SK-N-DZ (cell line): ENCODE measurements around the gene CDK5RAP2.
"Not testable (repeated sequence)": the region's sequence is repeated elsewhere in the genome, so short reads cannot be mapped to it uniquely, and the experiment has no call there.

Experiments used
- DNase-seq: peaks from one replicate; pipeline ENCODE4 v3.0.0-alpha.2; 2015; ENCODE audit warnings: low spot score

The CDK5RAP2 gene

DNA sequence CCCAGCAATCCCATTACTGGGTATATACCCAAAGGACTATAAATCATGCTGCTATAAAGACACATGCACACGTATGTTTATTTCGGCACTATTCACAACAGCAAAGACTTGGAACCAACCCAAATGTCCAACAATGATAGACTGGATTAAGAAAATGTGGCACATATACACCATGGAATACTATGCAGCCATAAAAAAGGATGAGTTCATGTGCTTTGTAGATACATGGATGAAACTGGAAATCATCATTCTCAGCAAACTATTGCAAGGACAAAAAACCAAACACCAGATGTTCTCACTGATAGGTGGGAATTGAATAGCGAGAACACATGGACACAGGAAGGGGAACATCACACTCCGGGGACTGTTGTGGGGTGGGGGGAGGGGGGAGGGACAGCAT, 64.0 kb downstream of the CDK5RAP2 start:
- not testable (repeated sequence) for DNase-seq

DNA sequence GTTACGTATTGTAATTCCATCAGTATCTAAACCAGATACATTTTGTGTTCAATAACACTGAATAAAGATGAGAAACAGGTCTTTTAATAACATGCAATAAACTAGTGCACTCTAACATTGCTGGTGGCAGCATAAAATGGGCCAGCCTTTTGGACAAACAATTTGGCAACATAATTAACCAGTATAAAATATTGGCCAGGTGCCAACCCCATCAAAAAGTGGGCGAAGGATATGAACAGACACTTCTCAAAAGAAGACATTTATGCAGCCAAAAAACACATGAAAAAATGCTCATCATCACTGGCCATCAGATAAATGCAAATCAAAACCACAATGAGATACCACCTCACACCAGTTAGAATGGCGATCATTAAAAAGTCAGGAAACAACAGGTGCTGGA, 64.5 kb downstream of the CDK5RAP2 start:
- DNase-seq, result not testable (repeated sequence)

DNA sequence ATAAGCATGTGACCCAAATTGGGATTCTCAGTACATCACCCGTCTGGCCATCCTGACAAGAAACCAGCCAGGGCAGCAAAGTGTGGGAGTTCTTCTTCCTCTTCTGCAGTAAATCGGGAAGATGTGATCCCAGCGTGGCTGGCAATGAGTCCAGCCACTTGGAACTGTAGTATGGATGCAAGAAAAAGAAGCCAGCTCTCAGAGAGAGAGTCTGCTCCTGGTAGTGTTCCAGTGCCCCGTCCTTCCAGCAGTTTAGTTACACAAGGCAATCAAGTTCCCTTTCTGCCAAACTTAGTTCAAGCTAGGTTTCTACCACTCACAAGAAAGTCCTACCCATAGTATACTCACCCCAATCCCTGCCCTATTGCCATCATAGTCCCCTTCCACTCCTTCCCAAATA, 65.6 kb downstream of the CDK5RAP2 start:
- no peak for DNase-seq

GRCh38 chr9:120513825-120514396, 66.1 kb downstream of the CDK5RAP2 start:
- no peak for DNase-seq

- no peak for DNase-seq
Observed at GRCh38 chr9:120510816-120511215, 69.2 kb downstream of the CDK5RAP2 start.

GRCh38 chr9:120507936-120508510, 71.9 kb downstream of the CDK5RAP2 start:
- DNase-seq, result no peak

- no peak for DNase-seq
Observed at GRCh38 chr9:120505186-120505585, 74.8 kb downstream of the CDK5RAP2 start.

GRCh38 chr9:120500733-120501132, 79.2 kb downstream of the CDK5RAP2 start:
- no peak for DNase-seq

DNA sequence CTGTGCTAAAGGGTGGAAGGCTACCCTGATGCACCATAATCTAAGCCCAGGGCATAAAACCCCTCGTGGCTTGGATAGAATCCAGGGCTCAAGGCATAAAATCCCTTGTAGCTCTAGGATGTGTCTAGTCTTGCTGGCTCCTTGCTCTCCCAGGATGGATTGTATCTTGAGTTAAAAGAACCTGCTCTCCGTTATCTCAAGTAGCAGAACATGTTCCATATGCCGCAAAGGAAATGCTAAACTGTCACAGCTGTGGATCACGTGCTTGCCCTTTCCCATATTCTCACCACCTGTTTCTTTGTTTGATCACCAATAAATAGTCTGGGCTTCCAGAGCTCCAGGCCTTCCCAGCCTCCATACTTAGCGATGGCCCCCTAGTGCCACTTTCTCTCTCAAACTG, 82.1 kb downstream of the CDK5RAP2 start:
- not testable (repeated sequence) for DNase-seq

GRCh38 chr9:120496438-120496837, 83.5 kb downstream of the CDK5RAP2 start:
- DNase-seq, result not testable (repeated sequence)

- DNase-seq, result no peak
Observed at GRCh38 chr9:120490888-120491595, 88.9 kb downstream of the CDK5RAP2 start.

DNA sequence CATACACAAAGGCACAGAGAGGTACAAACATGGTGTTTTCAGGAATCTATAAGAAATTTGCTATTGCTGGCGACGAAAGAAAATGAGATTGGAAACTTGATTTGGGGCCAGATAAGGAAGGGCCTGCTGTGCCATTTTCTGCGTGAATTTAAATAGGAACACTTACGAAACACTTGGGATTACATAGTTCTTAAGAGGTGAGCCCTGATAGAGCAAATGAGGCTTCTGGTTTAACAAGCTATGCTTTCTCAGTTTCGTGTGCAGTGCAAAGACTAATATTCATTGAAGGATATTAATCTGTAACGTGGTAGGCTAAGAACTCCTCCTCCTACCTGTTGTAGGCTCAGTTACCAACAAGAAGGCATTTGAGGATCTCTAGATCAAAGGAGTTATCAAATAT, 93.1 kb downstream of the CDK5RAP2 start:
- no peak for DNase-seq

- no peak for DNase-seq
Observed at GRCh38 chr9:120486347-120486746, 93.6 kb downstream of the CDK5RAP2 start.

DNA sequence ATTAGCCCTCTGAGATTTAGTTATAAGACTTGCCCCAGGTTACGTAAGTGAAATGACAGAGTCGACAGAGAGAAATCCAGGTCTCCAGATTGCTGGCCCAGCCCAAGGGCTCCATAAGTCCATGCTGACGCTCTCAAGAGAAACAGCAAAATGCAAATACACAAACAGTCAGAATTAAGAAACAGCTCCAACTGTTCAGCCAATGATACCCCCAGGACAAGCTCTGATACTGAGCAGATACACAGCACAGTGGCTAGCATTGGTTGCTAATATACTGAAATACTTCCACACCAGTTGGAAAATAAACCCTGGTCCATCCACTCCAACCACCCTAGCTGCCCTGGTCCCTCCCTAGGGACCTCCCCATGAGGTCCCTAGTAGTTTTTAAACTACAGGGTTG, 94.2 kb downstream of the CDK5RAP2 start:
- DNase-seq, result no peak

DNA sequence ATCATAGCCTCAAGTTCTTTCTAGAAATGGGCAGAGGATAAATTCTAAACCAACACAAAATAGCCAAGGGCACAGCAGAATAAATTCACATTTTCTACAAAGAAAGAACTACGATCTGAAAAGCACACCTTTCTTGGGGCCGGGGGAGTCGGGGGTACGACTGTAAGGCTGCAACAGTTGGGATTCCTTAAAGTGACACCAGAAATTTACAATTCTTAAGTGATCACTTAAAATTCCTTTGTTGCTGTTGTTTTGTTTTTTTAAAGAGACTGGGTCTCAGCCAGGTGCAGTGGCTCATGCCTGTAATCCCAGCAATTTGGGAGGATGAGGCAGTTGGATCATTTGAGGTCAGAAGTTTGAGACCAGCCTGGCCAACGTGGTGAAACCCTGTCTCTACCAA, 95.8 kb downstream of the CDK5RAP2 start:
- DNase-seq, result no peak

GRCh38 chr9:120482424-120483186, 97.4 kb downstream of the CDK5RAP2 start:
- DNase-seq, result no peak

GRCh38 chr9:120481846-120482245, 98.1 kb downstream of the CDK5RAP2 start:
- DNase-seq, result no peak

DNA sequence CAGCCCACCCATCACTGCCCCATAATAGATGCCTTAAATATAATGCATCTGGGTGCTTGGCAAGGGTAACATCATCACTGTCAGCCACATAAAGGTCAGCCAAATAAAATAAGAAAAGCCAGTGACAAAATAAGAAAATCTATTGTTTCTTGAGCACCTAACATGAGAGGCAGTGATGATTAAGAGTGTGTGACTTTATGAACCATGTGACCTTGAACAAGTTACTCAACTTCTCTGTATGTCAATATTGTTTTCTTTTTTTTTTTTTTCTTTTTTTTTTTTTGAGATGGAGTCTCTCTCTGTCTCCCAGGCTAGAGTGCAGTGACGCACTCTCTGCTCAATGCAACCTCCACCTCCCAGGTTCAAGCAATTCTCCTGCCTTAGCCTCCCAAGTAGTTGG, 98.7 kb downstream of the CDK5RAP2 start:
- no peak for DNase-seq

DNA sequence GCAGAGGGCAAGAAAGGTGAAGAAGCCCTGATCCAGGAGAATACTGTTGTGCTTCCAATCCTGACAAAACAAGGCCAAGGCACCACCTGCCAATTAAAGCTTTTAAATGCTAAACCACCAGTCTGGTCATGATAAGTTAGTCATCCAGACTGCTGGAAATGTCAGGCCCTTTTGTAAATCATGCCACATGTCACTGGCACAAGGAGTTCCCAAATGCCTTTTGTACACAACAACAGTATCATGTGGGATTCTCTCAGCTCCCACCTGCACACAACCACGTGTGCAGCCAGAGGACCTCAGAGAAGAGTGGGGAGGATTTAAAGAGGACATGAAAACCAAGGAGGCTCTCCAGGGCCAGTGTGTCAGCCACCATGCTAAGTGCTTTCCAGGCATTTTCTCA, 99.3 kb downstream of the CDK5RAP2 start:
- no peak for DNase-seq

DNA sequence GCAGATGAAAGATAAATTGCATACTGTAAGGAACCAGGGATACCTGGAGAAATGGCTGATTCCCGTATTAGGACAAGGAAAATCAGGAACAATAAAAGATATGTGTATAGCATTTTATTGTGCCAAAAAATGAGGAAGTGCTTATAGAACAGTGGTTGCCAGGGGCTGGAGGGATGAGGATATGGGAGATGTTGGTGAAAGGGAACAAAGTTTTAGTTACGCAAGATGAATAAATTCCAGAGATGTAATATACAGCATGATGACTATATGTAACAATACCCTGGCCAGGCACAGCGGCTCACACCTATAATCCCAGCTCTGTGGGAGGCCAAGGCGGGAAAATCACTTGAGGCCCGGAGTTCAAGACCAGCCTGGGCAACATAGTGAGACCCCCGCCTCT, 101.8 kb downstream of the CDK5RAP2 start:
- no peak for DNase-seq

- no peak for DNase-seq
Observed at GRCh38 chr9:120477534-120478001, 102.4 kb downstream of the CDK5RAP2 start.

GRCh38 chr9:120475341-120475740, 104.6 kb downstream of the CDK5RAP2 start:
- no peak for DNase-seq
